ENCODE results near the gene SPAG8. TPM values are rescaled to one million over a fixed set of nuclear protein-coding genes. Genes with fewer than 3 reads are reported as not detected.

SPAG8 gene
- total and polyA plus RNA-seq, 8 donors: 0.19 to 4.1 (median 1.7) TPM; not detected in 3

DNA sequence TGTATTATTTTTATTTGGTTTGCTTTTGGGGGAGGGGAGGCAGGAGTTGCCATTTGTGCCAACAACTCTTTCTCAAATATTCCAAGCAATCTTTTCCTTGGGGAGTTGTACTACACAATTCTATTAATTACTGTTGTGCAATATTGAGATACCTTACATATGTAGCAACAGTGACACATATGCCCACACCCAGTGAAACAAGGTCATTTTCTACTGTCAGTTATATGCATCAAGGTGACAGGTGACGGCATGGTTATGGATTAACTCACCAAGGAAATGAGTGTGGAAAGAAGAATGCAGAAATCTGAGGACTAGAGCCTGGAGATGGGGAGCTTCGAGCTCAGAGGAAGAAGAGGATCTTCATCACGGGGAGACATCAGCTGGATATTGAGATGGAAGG is 40.1 kb downstream of the SPAG8 start:
- Histone ChIP-seq H3K4me1 (peaks cover 10 to 36% (median 24%) of the 10 kb centered on the region in 4 donors), H3K4me3 (no peak overlapping the region), H3K27me3 (no peaks in the 10 kb centered on the region), H3K36me3 (no peaks in the 10 kb centered on the region), H3K27ac (peak overlapping the region in 4 of 5 donors; percentile 7 to 78 (median 64)), H3K9me3 (no peaks in the 10 kb centered on the region)
- intact Hi-C loops (cut with DNase I; ENCODE audit: low total_unique reads): no loop called here
- 46 to 62% (median 55%) methylated on average over 3 of the region's 3 CpGs for WGBS, 5 donors
- no peak for TF ChIP-seq EP300 (IDR thresholded peaks at IDR 0.05)
- TF ChIP-seq, protein P1, sequence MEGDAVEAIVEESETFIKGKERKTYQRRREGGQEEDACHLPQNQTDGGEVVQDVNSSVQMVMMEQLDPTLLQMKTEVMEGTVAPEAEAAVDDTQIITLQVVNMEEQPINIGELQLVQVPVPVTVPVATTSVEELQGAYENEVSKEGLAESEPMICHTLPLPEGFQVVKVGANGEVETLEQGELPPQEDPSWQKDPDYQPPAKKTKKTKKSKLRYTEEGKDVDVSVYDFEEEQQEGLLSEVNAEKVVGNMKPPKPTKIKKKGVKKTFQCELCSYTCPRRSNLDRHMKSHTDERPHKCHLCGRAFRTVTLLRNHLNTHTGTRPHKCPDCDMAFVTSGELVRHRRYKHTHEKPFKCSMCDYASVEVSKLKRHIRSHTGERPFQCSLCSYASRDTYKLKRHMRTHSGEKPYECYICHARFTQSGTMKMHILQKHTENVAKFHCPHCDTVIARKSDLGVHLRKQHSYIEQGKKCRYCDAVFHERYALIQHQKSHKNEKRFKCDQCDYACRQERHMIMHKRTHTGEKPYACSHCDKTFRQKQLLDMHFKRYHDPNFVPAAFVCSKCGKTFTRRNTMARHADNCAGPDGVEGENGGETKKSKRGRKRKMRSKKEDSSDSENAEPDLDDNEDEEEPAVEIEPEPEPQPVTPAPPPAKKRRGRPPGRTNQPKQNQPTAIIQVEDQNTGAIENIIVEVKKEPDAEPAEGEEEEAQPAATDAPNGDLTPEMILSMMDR (IDR thresholded peaks at IDR 0.05): no peak
- TF ChIP-seq POLR2A (IDR thresholded peaks at IDR 0.05): no peak
- peak in 1 of 3 donors; percentile 63 for TF ChIP-seq POLR2AphosphoS5 (IDR thresholded peaks at IDR 0.05)
- DNase-seq: peak in 1 of 2 donors; percentile 61

DNA sequence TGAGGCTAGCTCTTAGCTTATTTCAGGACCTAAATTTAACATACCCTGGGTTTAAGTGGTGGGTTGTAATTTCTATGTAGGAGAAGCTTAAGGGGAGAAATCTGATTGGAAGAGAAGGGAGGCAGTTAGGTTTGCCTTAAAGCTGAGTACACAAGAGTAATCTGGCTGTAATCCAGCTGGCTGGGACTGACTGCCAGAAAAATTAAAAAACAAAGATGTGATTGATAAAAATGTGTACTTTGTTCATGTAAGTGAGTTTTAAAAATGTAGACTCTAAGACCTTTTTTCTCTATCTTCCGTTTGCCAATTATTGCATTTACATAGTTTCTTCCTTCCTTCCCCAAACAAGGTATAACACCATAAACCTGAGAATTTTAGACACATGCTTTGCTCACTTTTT is 40.5 kb downstream of the SPAG8 start:
- WGBS, 5 donors: 20 to 37% (median 29%) methylated on average over 1 of the region's 1 CpG
- peak; percentile 77 to 85 for DNase-seq
- TF ChIP-seq POLR2A (IDR thresholded peaks at IDR 0.05): no peak
- TF ChIP-seq, protein P1 (IDR thresholded peaks at IDR 0.05): no peak
- TF ChIP-seq POLR2AphosphoS5 (IDR thresholded peaks at IDR 0.05): no peak
- TF ChIP-seq EP300 (IDR thresholded peaks at IDR 0.05): no peak

DNA sequence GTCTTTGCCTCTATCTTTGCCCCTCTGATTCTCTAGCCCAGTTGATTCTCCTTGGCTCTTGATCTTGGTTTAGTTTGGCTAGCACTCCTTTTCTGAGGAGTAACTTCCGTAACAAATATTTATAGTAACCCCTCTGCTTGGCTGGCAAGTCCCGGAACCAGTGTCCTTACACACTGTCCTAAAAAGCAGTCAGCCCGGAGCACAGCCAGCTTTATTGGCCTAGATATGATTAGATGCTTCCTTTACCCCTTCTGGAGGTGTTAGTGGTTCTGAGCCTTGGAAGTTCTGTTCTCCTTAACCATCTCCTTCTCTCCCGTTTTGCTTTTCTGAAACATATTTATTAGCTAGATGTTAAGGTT is 41.0 kb downstream of the SPAG8 start:
- H3K4me1 ChIP-seq: peaks cover 10 to 36% (median 24%) of the 10 kb centered on the region in 4 donors
- DNase-seq: peak in 1 of 2 donors; percentile 41
- no peaks in the 10 kb centered on the region for H3K27me3 ChIP-seq
- intact Hi-C loops (cut with DNase I; ENCODE audit: low total_unique reads): no loop called here
- peak overlapping the region in 1 of 4 donors; percentile 3 for H3K4me3 ChIP-seq
- H3K27ac ChIP-seq: peak overlapping the region; percentile 58 to 78 (median 66)
- no peaks in the 10 kb centered on the region for H3K9me3 ChIP-seq
- TF ChIP-seq EP300 (IDR thresholded peaks at IDR 0.05): no peak
- no peak for TF ChIP-seq POLR2A (IDR thresholded peaks at IDR 0.05)
- TF ChIP-seq, protein P1 (IDR thresholded peaks at IDR 0.05): no peak
- TF ChIP-seq POLR2AphosphoS5 (IDR thresholded peaks at IDR 0.05): no peak
- H3K36me3 ChIP-seq: no peaks in the 10 kb centered on the region
- WGBS, 5 donors: 7 to 23% (median 17%) methylated on average over 4 of the region's 4 CpGs

More for the DNA sequence above, 40.5 kb downstream of the SPAG8 start:
- H3K27ac ChIP-seq: peak overlapping the region in 4 of 5 donors; percentile 62 to 78 (median 68)
- H3K4me3 ChIP-seq: peak overlapping the region in 1 of 4 donors; percentile 3
- no peaks in the 10 kb centered on the region for H3K36me3 ChIP-seq
- intact Hi-C loops (cut with DNase I; ENCODE audit: low total_unique reads): no loop called here
- peaks cover 10 to 36% (median 24%) of the 10 kb centered on the region in 4 donors for H3K4me1 ChIP-seq
- H3K9me3 ChIP-seq: no peaks in the 10 kb centered on the region
- H3K27me3 ChIP-seq: no peaks in the 10 kb centered on the region

DNA sequence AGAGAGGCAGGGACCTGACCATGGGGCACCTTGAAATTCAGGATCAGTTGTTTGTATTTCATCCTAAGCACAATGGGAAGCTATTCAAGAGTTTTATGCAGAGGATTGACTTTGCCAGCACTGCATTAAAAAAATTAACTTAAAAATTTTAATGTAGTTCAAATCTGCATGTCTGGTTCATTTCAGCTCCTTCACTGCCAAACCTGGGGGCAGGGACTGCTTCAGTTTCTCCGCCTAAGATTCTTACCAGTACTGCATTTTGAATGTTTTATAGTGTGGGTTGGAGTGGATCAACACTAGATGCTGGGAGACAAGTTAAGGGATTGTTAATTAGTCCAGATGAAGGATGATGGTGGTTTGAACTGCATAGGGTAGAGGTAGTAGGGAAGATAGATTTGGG is 42.3 kb downstream of the SPAG8 start:
- 89 to 98% (median 97%) methylated on average over 1 of the region's 1 CpG for WGBS, 5 donors
- H3K36me3 ChIP-seq: no peaks in the 10 kb centered on the region
- H3K4me3 ChIP-seq: no peak overlapping the region
- H3K27me3 ChIP-seq: no peaks in the 10 kb centered on the region
- H3K4me1 ChIP-seq: peaks cover 10 to 36% (median 24%) of the 10 kb centered on the region in 4 donors
- H3K27ac ChIP-seq: no peak overlapping the region
- DNase-seq: no peak
- TF ChIP-seq, protein P1 (IDR thresholded peaks at IDR 0.05): no peak
- no peak for TF ChIP-seq EP300 (IDR thresholded peaks at IDR 0.05)
- TF ChIP-seq POLR2AphosphoS5 (IDR thresholded peaks at IDR 0.05): no peak
- TF ChIP-seq POLR2A (IDR thresholded peaks at IDR 0.05): no peak
- intact Hi-C loops (cut with DNase I; ENCODE audit: low total_unique reads): no loop called here
- H3K9me3 ChIP-seq: no peaks in the 10 kb centered on the region
